Transverse colon (tissue), 4 donors: ENCODE results near the gene NHS.

Experiments used
- EP300 ChIP-seq: sonication (generic); formaldehyde crosslinking; IDR thresholded peaks from one replicate; pipeline ENCODE4 v1.6.1; 2017; ENCODE audit warnings: antibody characterized with exemption, low read depth
- POLR2A ChIP-seq: fragments of 450-650 bp; IDR thresholded peaks from one replicate; pipeline ENCODE4 v1.6.1; 2016; ENCODE audit warnings: antibody characterized with exemption, mild to moderate bottlenecking, moderate library complexity
- POLR2AphosphoS5 ChIP-seq, 3 donors: sonication (generic); formaldehyde crosslinking; IDR thresholded peaks; one replicate each; pipeline ENCODE4 v1.6.1; 2016; ENCODE audit warnings: antibody characterized with exemption in 3 of 3
- TF ChIP-seq, protein P1 (sequence below), 5 experiments: fragments of 200-600 bp in 3 of 5; fragments of 450-650 bp in 2 of 5; sonication (generic) in 3 of 5; IDR thresholded peaks; 1 replicate in 2 of 5; 2 replicates in 3 of 5; pipeline ENCODE4 v1.5.1; 2016 to 2017; ENCODE audit warnings: antibody characterized with exemption in 5 of 5, inconsistent platforms in 3 of 5, mild to moderate bottlenecking in 2 of 5, moderate library complexity in 1 of 5

DNA sequence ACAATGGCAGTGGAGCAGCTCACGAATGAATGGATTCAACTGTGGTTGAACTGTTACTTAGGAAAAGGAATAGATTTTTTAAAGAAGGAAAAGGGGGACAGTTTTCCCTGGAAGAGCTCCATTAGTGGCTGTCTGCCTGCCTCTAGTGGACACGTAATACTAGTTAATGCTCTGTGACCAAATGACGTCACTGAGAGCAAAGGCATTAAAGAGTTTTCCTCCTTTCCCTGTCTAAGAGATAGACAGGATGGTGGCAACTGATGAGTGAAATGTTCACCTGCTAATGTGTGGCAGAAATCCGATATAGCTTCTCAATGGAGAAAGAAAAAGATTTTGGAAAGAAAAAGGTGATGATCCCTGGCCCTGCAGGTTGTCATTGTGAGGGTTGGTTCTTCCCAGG, 310.0 kb downstream of the NHS start:
- TF ChIP-seq, protein P1, sequence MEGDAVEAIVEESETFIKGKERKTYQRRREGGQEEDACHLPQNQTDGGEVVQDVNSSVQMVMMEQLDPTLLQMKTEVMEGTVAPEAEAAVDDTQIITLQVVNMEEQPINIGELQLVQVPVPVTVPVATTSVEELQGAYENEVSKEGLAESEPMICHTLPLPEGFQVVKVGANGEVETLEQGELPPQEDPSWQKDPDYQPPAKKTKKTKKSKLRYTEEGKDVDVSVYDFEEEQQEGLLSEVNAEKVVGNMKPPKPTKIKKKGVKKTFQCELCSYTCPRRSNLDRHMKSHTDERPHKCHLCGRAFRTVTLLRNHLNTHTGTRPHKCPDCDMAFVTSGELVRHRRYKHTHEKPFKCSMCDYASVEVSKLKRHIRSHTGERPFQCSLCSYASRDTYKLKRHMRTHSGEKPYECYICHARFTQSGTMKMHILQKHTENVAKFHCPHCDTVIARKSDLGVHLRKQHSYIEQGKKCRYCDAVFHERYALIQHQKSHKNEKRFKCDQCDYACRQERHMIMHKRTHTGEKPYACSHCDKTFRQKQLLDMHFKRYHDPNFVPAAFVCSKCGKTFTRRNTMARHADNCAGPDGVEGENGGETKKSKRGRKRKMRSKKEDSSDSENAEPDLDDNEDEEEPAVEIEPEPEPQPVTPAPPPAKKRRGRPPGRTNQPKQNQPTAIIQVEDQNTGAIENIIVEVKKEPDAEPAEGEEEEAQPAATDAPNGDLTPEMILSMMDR (IDR thresholded peaks at IDR 0.05) = no peak
- TF ChIP-seq POLR2A (no peak), EP300 (no peak), POLR2AphosphoS5 (IDR thresholded peaks at IDR 0.05) (no peak)
